Stimulated activated CD8-positive, alpha-beta memory T cell treated with anti-CD3 and anti-CD28 coated beads, Interleukin-4, amount 100 ng/mL, for 1 hour (primary cell): ENCODE results near the gene CD276.
"Not testable (repeated sequence)": the region's sequence is repeated elsewhere in the genome, so short reads cannot be mapped to it uniquely, and the experiment has no call there.

ENCODE experiments used
- DNase-seq, 2 donors: peaks; one replicate each; pipeline ENCODE4 v3.0.0-alpha.2; 2020; ENCODE audit warnings: low read depth in 2 of 2, low spot score in 1 of 2

CD276 gene

GRCh38 chr15:73683777-73684580, at the start of gene CD276:
CD276 (plus strand) TSS chr15:73684383; CDS start chr15:73699640, 15,257 bp downstream.
- DNase-seq = no peak

- DNase-seq = no peak
Measured at GRCh38 chr15:73637527-73637926, 46.7 kb upstream of the CD276 start.

- DNase-seq = not testable (repeated sequence)
Measured at GRCh38 chr15:73639464-73639863, 44.7 kb upstream of the CD276 start.

- DNase-seq = no peak
Measured at GRCh38 chr15:73647259-73648013, 36.7 kb upstream of the CD276 start.

GRCh38 chr15:73648014-73648295, 36.2 kb upstream of the CD276 start:
- no peak for DNase-seq

GRCh38 chr15:73650416-73651126, 33.6 kb upstream of the CD276 start:
- DNase-seq = no peak

- DNase-seq = no peak
Measured at GRCh38 chr15:73654659-73655058, 29.5 kb upstream of the CD276 start.

GRCh38 chr15:73655724-73656123, 28.5 kb upstream of the CD276 start:
- DNase-seq = no peak

- DNase-seq = no peak
Measured at GRCh38 chr15:73658645-73659044, 25.5 kb upstream of the CD276 start.

GRCh38 chr15:73660455-73660854, 23.7 kb upstream of the CD276 start:
- DNase-seq = no peak

- DNase-seq = no peak
Measured at GRCh38 chr15:73674587-73674986, 9.6 kb upstream of the CD276 start.

GRCh38 chr15:73677146-73677607, 7.0 kb upstream of the CD276 start:
- peak; percentile 10 to 19 for DNase-seq

- DNase-seq = no peak
Measured at GRCh38 chr15:73677733-73678132, 6.5 kb upstream of the CD276 start.

- DNase-seq = no peak
Measured at GRCh38 chr15:73678498-73678897, 5.7 kb upstream of the CD276 start.

GRCh38 chr15:73679180-73679579, 5.0 kb upstream of the CD276 start:
- no peak for DNase-seq

- no peak for DNase-seq
Measured at GRCh38 chr15:73679964-73680363, 4.2 kb upstream of the CD276 start.

- no peak for DNase-seq
Measured at GRCh38 chr15:73680549-73680948, 3.6 kb upstream of the CD276 start.

- no peak for DNase-seq
Measured at GRCh38 chr15:73681063-73681462, 3.1 kb upstream of the CD276 start.

GRCh38 chr15:73681856-73682599, 2.2 kb upstream of the CD276 start:
- DNase-seq = no peak

GRCh38 chr15:73682600-73683090, 1.5 kb upstream of the CD276 start:
- DNase-seq = no peak

- DNase-seq = no peak
Measured at GRCh38 chr15:73683257-73683776, 866 bp upstream of the CD276 start.
